Esophagus (tissue), 2 donors: ENCODE measurements around the gene LRRC4C. TPM values are rescaled to one million over a fixed set of nuclear protein-coding genes. Genes with fewer than 3 reads are reported as not detected.

ENCODE experiments used
- H3K27ac ChIP-seq, 2 donors: one replicate each; pipeline ENCODE4 v1.5.1; 2013; ENCODE audit warnings: low read depth in 2 of 2, mild to moderate bottlenecking in 2 of 2, inconsistent platforms in 1 of 2, low read length in 1 of 2, moderate library complexity in 1 of 2
- H3K27me3 ChIP-seq, 2 donors: one replicate each; pipeline ENCODE4 v1.6.1; 2013; ENCODE audit warnings: low read length in 2 of 2, control low read depth in 1 of 2, mild to moderate bottlenecking in 1 of 2; ENCODE audit not compliant: insufficient read depth in 2 of 2, control insufficient read depth in 1 of 2
- H3K36me3 ChIP-seq, 2 donors: one replicate each; pipeline ENCODE4 v1.6.1; 2013; ENCODE audit warnings: low read length in 1 of 2; ENCODE audit not compliant: control insufficient read depth in 2 of 2, insufficient read depth in 2 of 2
- H3K4me1 ChIP-seq, 2 donors: one replicate each; pipeline ENCODE4 v1.6.1; 2013; ENCODE audit warnings: low read length in 1 of 2; ENCODE audit not compliant: control insufficient read depth in 2 of 2, insufficient read depth in 2 of 2
- H3K4me3 ChIP-seq, 2 donors: one replicate each; pipeline ENCODE4 v1.5.1; 2013; ENCODE audit warnings: low read length in 2 of 2, mild to moderate bottlenecking in 2 of 2, low read depth in 1 of 2, moderate library complexity in 1 of 2
- H3K9me3 ChIP-seq, 2 donors: one replicate each; pipeline ENCODE4 v1.6.1; 2013; ENCODE audit warnings: mild to moderate bottlenecking in 2 of 2, low read depth in 1 of 2, low read length in 1 of 2, moderate library complexity in 1 of 2; ENCODE audit not compliant: control insufficient read depth in 2 of 2, insufficient read depth in 1 of 2
- WGBS, 2 donors: extraction: QIAGEN DNeasy Blood & Tissue Kit; methylation state at CpG; one replicate each; pipeline ENCODE4 v1.1.7; 2013; 5-methylcytosine and 5-hydroxymethylcytosine counted together
- polyA plus RNA-seq, 2 donors: library from polyadenylated mRNA; stranded (reverse); fragments of 200-250 nt; gene quantifications; one replicate each; pipeline ENCODE4 v1.2.3, GENCODE V29; 2013
- donor health status: healthy with polysubstance abuse.
- donor health status: Bipolar disorder and iron deficiency.

The LRRC4C gene
- polyA plus RNA-seq, 2 donors, result 0.04 to 0.12 TPM

DNA sequence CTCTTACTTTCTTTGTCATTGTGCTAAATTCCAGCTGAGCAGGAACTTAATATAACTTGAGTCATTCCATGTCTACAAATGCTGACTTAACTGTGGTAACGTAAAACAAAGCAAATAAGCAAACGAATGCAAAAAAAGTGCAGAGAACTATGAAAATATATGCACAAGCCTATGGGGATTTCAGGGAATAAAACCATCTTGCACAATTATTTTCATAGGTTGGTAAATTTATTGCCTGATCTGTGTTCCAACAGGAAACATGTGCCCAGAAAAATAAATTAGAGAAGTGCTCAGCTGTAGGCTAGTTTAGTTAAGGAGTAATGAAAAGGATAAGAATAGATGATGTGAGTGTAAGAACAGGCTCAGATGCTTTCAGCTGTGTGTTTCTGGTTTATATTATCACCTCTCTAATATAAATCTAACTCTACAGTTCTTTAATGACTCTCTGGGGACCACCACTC lies 1169.3 kb downstream of the LRRC4C start:
- Histone ChIP-seq H3K4me1 (no peaks in the 10 kb centered on the region), H3K27me3 (no peaks in the 10 kb centered on the region), H3K9me3 (peaks cover 0 to 2% of the 10 kb centered on the region in 2 donors), H3K27ac (no peak overlapping the region), H3K4me3 (no peak overlapping the region), H3K36me3 (no peaks in the 10 kb centered on the region)
- WGBS, 2 donors, result 30 to 40% methylated on average over 2 of the region's 2 CpGs

DNA sequence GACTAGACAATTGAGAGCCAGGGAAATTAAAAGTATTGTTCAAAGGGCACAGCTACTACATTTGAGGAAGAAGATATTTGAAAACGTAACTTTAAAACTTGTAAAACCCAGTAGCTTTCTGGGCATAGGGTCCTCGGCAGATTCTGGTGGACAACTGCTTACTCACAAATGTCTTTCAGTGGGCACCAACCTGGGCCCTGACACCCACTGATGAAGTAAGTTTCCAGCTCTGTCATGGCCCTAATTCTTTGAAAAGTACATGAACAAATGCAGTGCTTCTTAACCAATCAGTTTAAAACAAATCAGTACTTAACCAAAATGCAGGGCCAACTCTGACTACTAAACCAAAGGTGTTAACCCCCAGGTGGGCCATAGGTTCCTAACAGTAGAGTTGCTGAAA lies 1170.1 kb downstream of the LRRC4C start:
- Histone ChIP-seq H3K4me1 (no peaks in the 10 kb centered on the region), H3K9me3 (peaks cover 0 to 2% of the 10 kb centered on the region in 2 donors), H3K4me3 (no peak overlapping the region), H3K27me3 (no peaks in the 10 kb centered on the region), H3K36me3 (no peaks in the 10 kb centered on the region), H3K27ac (no peak overlapping the region)
- WGBS, 2 donors, result 77 to 86% methylated on average over 2 of the region's 2 CpGs

GRCh38 chr11:40287916-40288803 lies 1171.3 kb downstream of the LRRC4C start:
- Histone ChIP-seq H3K27ac (no peak overlapping the region), H3K27me3 (no peaks in the 10 kb centered on the region), H3K9me3 (no peaks in the 10 kb centered on the region), H3K4me1 (no peaks in the 10 kb centered on the region), H3K36me3 (no peaks in the 10 kb centered on the region), H3K4me3 (no peak overlapping the region)
- WGBS, 2 donors, result 49 to 56% methylated on average over 5 of the region's 5 CpGs

DNA sequence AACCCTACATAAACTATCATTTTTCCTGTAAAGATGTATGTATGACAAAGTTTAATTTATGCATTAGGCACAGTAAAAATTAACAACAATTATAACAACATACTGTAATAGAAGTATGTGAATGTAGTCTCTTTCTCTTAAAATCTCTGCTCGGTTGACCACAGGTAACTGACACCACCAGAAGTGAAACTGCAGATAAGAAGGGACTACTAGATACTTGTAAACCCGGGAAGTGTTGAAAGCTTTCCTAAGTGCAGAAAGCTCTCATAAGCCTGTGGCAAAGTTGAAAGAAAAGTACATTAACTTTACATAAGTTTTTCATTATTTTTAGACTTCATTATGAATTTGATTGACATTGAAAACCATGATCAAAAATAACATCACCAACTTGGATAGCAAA lies 1173.3 kb downstream of the LRRC4C start:
- Histone ChIP-seq H3K4me1 (no peaks in the 10 kb centered on the region), H3K9me3 (no peaks in the 10 kb centered on the region), H3K36me3 (no peaks in the 10 kb centered on the region), H3K27ac (no peak overlapping the region), H3K27me3 (no peaks in the 10 kb centered on the region), H3K4me3 (no peak overlapping the region)
- 59 to 60% methylated on average over 2 of the region's 2 CpGs for WGBS, 2 donors

- WGBS, 2 donors, result 70 to 71% methylated on average over 2 of the region's 2 CpGs
- no peaks in the 10 kb centered on the region for H3K27me3 ChIP-seq
- H3K4me3 ChIP-seq, result no peak overlapping the region
- no peak overlapping the region for H3K27ac ChIP-seq
- no peaks in the 10 kb centered on the region for H3K9me3 ChIP-seq
- H3K4me1 ChIP-seq, result no peaks in the 10 kb centered on the region
- no peaks in the 10 kb centered on the region for H3K36me3 ChIP-seq
Measured at GRCh38 chr11:40285558-40285957, 1173.9 kb downstream of the LRRC4C start.

DNA sequence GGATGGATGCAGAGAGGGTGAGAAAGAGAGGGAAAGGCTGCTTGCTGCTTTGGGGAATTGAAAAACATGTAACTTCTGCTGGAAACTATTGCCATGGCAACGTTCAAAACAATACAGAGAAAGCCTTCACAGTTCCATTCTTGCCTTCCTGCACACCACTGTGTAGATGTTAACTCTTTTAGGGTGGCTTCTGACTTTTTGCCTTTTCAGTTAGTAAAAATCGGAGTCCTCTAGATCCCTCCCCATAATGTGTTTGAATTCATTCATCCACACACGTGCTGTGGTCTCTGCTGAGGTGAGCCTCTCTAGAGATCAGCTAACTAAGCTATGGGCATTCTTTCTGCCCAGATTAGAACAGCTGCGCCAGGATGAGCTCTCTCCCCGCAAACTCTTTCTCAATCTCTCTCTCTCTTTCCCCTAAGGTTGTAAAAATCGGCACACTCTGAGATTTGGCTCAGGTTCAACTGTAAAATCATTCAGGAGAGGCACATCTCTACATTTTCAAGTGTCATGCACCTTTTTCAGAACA lies 1178.3 kb downstream of the LRRC4C start:
- H3K36me3 ChIP-seq, result no peaks in the 10 kb centered on the region
- no peaks in the 10 kb centered on the region for H3K4me1 ChIP-seq
- peaks cover 0 to 2% of the 10 kb centered on the region in 2 donors for H3K9me3 ChIP-seq
- H3K4me3 ChIP-seq, result no peak overlapping the region
- no peaks in the 10 kb centered on the region for H3K27me3 ChIP-seq
- no peak overlapping the region for H3K27ac ChIP-seq
- 33 to 38% methylated on average over 6 of the region's 6 CpGs for whole genome bisulfite sequencing, 2 donors

DNA sequence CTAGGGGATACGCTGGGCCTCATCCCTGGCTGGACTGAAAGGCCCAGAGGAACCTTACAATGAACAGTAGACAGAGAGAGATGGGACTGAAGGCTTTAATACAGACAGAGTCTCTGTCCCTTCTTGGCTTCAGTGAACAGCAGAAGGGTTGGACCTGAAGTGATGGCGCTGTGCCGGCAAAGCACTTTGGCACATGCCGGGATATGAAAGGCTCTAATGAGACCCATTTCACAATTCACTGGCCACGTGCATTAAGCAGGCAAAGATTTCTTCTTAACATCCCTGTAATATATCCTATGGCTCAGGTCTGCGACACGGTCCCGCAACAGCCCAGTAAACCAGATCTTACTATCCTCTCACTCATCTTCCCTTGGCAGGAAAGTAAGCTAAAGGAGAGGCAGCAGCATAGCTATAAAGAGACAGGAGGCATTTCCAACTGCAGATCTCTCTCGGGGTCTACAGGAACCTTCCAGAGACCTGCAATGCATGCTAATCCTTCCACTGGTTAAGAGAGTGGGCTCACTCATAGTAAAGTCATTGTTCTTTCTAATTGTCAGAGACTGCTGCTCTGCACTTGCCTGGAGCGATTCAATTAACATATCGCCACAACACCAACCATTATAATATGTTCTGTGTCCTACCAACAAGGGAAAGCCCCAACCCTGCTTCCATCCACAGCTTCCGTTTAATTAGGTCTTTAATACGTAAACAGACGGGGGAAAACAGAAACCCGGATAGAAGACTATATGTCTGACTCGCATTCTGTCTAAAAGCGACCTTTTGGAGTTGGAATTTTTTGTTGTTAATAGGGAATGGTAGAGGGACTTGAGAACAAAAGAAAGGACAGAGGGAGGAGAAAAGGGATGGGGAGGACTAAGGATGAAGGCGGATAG lies 1179.0 kb downstream of the LRRC4C start:
- H3K27me3 ChIP-seq, result no peaks in the 10 kb centered on the region
- WGBS, 2 donors, result 63 to 64% methylated on average over 18 of the region's 18 CpGs
- H3K9me3 ChIP-seq, result peaks cover 0 to 2% of the 10 kb centered on the region in 2 donors
- H3K36me3 ChIP-seq, result no peaks in the 10 kb centered on the region
- H3K4me1 ChIP-seq, result no peaks in the 10 kb centered on the region
- H3K4me3 ChIP-seq, result no peak overlapping the region
- no peak overlapping the region for H3K27ac ChIP-seq

GRCh38 chr11:40276960-40277359 lies 1182.5 kb downstream of the LRRC4C start:
- Histone ChIP-seq H3K9me3 (peaks cover 0 to 2% of the 10 kb centered on the region in 2 donors), H3K27me3 (no peaks in the 10 kb centered on the region), H3K4me1 (no peaks in the 10 kb centered on the region), H3K36me3 (no peaks in the 10 kb centered on the region), H3K27ac (no peak overlapping the region), H3K4me3 (no peak overlapping the region)
- WGBS, 2 donors, result 90 to 91% methylated on average over 1 of the region's 1 CpG

- H3K36me3 ChIP-seq, result no peaks in the 10 kb centered on the region
Measured at GRCh38 chr11:40274017-40274416, 1185.4 kb downstream of the LRRC4C start.

More at GRCh38 chr11:40274017-40274416, 1185.4 kb downstream of the LRRC4C start:
- no peaks in the 10 kb centered on the region for H3K27me3 ChIP-seq
- peaks cover 0 to 2% of the 10 kb centered on the region in 2 donors for H3K9me3 ChIP-seq
- no peak overlapping the region for H3K27ac ChIP-seq
- no peaks in the 10 kb centered on the region for H3K4me1 ChIP-seq
- WGBS, 2 donors, result 62 to 64% methylated on average over 3 of the region's 3 CpGs
- no peak overlapping the region for H3K4me3 ChIP-seq
